Measurements from ENCODE around the gene KCNC4.

Gene KCNC4

GRCh38 chr1:110205156-110205555 is 5.0 kb upstream of the KCNC4 start:
- Histone ChIP-seq H3K36me3 (ENCODE audit: insufficient read depth, low read length) (no peaks in the 10 kb centered on the region), H3K4me3 (ENCODE audit: low read length) (no peak overlapping the region), H3K27ac (ENCODE audit: low read depth, low read length) (no peak overlapping the region), H3K9me3 (ENCODE audit: insufficient read depth, low read depth, low read length) (no peaks in the 10 kb centered on the region), H3K9ac (ENCODE audit: low read depth, low read length) (no peak overlapping the region), H3K4me1 (ENCODE audit: insufficient read depth, low read length) (peaks cover 13% of the 10 kb centered on the region), H3K27me3 (ENCODE audit: insufficient read depth, low read length) (peaks cover 14% of the 10 kb centered on the region)
- 88% methylated on average over 4 of the region's 4 CpGs for WGBS

GRCh38 chr1:110205591-110206155 is 4.4 kb upstream of the KCNC4 start:
- H3K27me3 ChIP-seq (ENCODE audit: insufficient read depth, low read length): peaks cover 16% of the 10 kb centered on the region
- no peak overlapping the region for H3K4me3 ChIP-seq (ENCODE audit: low read length)
- H3K9ac ChIP-seq (ENCODE audit: low read depth, low read length): no peak overlapping the region; the same call in 1 of the 2 replicates
- H3K27ac ChIP-seq (ENCODE audit: low read depth, low read length): no peak overlapping the region
- H3K36me3 ChIP-seq (ENCODE audit: insufficient read depth, low read length): no peaks in the 10 kb centered on the region
- no peaks in the 10 kb centered on the region for H3K9me3 ChIP-seq (ENCODE audit: insufficient read depth, low read depth, low read length)
- H3K4me1 ChIP-seq (ENCODE audit: insufficient read depth, low read length): peaks cover 11% of the 10 kb centered on the region
- WGBS: 92% methylated on average over 6 of the region's 6 CpGs

GRCh38 chr1:110206261-110206920 is 3.7 kb upstream of the KCNC4 start:
- no peak overlapping the region for H3K4me3 ChIP-seq (ENCODE audit: low read length)
- H3K9ac ChIP-seq (ENCODE audit: low read depth, low read length): no peak overlapping the region
- WGBS: 93% methylated on average over 11 of the region's 11 CpGs
- peaks cover 24% of the 10 kb centered on the region for H3K27me3 ChIP-seq (ENCODE audit: insufficient read depth, low read length)
- no peaks in the 10 kb centered on the region for H3K9me3 ChIP-seq (ENCODE audit: insufficient read depth, low read depth, low read length)
- no peak overlapping the region for H3K27ac ChIP-seq (ENCODE audit: low read depth, low read length)
- no peaks in the 10 kb centered on the region for H3K36me3 ChIP-seq (ENCODE audit: insufficient read depth, low read length)
- 0 out of 2 replicates have a peak, but pooled peaks cover 4% of the 10 kb centered on the region for H3K4me1 ChIP-seq (ENCODE audit: insufficient read depth, low read length)

DNA sequence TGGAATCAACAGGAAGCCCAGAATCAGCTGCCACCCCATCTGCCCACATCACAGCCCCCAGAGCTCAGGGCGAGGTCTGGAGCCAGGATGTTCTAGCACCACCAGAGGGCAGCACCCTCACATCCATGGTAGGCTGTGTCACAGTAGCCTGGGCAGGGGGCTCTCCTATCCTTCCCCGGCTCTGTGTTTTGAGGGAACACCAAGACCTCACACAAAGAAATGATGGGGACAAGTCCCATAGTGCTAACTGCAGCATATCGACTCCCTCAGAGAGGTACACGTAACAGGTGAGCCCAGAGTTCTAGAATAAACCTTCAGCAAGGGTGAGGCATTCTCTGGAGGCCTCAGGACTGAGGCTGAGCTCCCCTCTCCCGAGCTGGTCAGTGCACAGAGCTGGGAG is 2.3 kb upstream of the KCNC4 start:
- WGBS: 31% methylated on average over 5 of the region's 5 CpGs
- H3K27me3 ChIP-seq (ENCODE audit: insufficient read depth, low read length): peaks cover 38% of the 10 kb centered on the region
- no peaks in the 10 kb centered on the region for H3K9me3 ChIP-seq (ENCODE audit: insufficient read depth, low read depth, low read length)
- no peak overlapping the region for H3K27ac ChIP-seq (ENCODE audit: low read depth, low read length)
- no peaks in the 10 kb centered on the region for H3K36me3 ChIP-seq (ENCODE audit: insufficient read depth, low read length)
- H3K9ac ChIP-seq (ENCODE audit: low read depth, low read length): no peak overlapping the region
- H3K4me1 ChIP-seq (ENCODE audit: insufficient read depth, low read length): peaks cover 10% of the 10 kb centered on the region
- H3K4me3 ChIP-seq (ENCODE audit: low read length): no peak overlapping the region

- H3K4me3 ChIP-seq (ENCODE audit: low read length): peak overlapping the region; percentile 61
- no peaks in the 10 kb centered on the region for H3K9me3 ChIP-seq (ENCODE audit: insufficient read depth, low read depth, low read length)
- peak overlapping the region; percentile 59; the same call in 1 of the 2 replicates for H3K27ac ChIP-seq (ENCODE audit: low read depth, low read length)
- no peaks in the 10 kb centered on the region for H3K36me3 ChIP-seq (ENCODE audit: insufficient read depth, low read length)
- WGBS: 36% methylated on average over 7 of the region's 7 CpGs
- H3K4me1 ChIP-seq (ENCODE audit: insufficient read depth, low read length): peaks cover 17% of the 10 kb centered on the region
- H3K9ac ChIP-seq (ENCODE audit: low read depth, low read length): no peak overlapping the region
- peaks cover 43% of the 10 kb centered on the region for H3K27me3 ChIP-seq (ENCODE audit: insufficient read depth, low read length)
Measured at GRCh38 chr1:110208916-110209645, 1.0 kb upstream of the KCNC4 start.

- peak overlapping the region; percentile 23; the same call in 1 of the 2 replicates for H3K9ac ChIP-seq (ENCODE audit: low read depth, low read length)
- WGBS: under 1% methylated on average over 101 of the region's 101 CpGs
- H3K27ac ChIP-seq (ENCODE audit: low read depth, low read length): no peak overlapping the region; the same call in 1 of the 2 replicates
- H3K9me3 ChIP-seq (ENCODE audit: insufficient read depth, low read depth, low read length): no peaks in the 10 kb centered on the region
- peaks cover 43% of the 10 kb centered on the region for H3K27me3 ChIP-seq (ENCODE audit: insufficient read depth, low read length)
- peaks cover 17% of the 10 kb centered on the region for H3K4me1 ChIP-seq (ENCODE audit: insufficient read depth, low read length)
- H3K4me3 ChIP-seq (ENCODE audit: low read length): peak overlapping the region; percentile 61
- no peaks in the 10 kb centered on the region for H3K36me3 ChIP-seq (ENCODE audit: insufficient read depth, low read length)
Measured at GRCh38 chr1:110210604-110211495, 736 bp downstream of the KCNC4 start.

GRCh38 chr1:110211496-110212168 is 1.5 kb downstream of the KCNC4 start:
- Histone ChIP-seq H3K27ac (ENCODE audit: low read depth, low read length) (no peak overlapping the region), H3K36me3 (ENCODE audit: insufficient read depth, low read length) (no peaks in the 10 kb centered on the region), H3K4me1 (ENCODE audit: insufficient read depth, low read length) (peaks cover 17% of the 10 kb centered on the region), H3K4me3 (ENCODE audit: low read length) (peak overlapping the region; percentile 61), H3K9ac (ENCODE audit: low read depth, low read length) (peak overlapping the region; percentile 17; the same call in 1 of the 2 replicates), H3K9me3 (ENCODE audit: insufficient read depth, low read depth, low read length) (no peaks in the 10 kb centered on the region), H3K27me3 (ENCODE audit: insufficient read depth, low read length) (peaks cover 43% of the 10 kb centered on the region)
- 4% methylated on average over 81 of the region's 81 CpGs for WGBS

GRCh38 chr1:110212169-110213142 is 2.3 kb downstream of the KCNC4 start:
- WGBS: 31% methylated on average over 15 of the region's 20 CpGs
- H3K9ac ChIP-seq (ENCODE audit: low read depth, low read length): 0 out of 2 replicates have a peak overlapping the region, but pooled peaks have one; percentile 17
- no peak overlapping the region for H3K27ac ChIP-seq (ENCODE audit: low read depth, low read length)
- H3K36me3 ChIP-seq (ENCODE audit: insufficient read depth, low read length): no peaks in the 10 kb centered on the region
- peak overlapping the region; percentile 61 for H3K4me3 ChIP-seq (ENCODE audit: low read length)
- no peaks in the 10 kb centered on the region for H3K9me3 ChIP-seq (ENCODE audit: insufficient read depth, low read depth, low read length)
- H3K4me1 ChIP-seq (ENCODE audit: insufficient read depth, low read length): peaks cover 17% of the 10 kb centered on the region
- peaks cover 43% of the 10 kb centered on the region for H3K27me3 ChIP-seq (ENCODE audit: insufficient read depth, low read length)

DNA sequence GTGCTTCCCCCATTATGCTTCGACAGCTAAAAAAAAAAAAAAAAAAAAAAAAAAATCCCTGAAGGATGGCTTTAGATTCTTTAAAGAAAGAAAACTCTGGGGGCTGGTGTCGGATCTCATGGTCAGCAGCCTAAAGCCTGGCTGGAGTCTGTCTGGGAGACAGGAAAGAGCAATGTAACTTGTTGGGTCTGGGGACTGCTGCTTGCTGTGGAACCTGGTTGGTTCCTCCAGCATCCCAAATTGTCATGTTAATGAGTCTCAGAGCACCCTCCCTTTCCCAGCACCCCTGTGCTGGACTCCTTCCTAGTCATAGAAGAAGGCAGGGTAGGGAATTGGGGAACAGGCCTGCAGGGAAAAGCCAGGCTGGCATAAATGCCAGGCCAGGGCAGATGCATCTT is 3.0 kb downstream of the KCNC4 start:
- Histone ChIP-seq H3K4me1 (ENCODE audit: insufficient read depth, low read length) (peaks cover 17% of the 10 kb centered on the region), H3K4me3 (ENCODE audit: low read length) (peak overlapping the region; percentile 61; the same call in 1 of the 2 replicates), H3K9ac (ENCODE audit: low read depth, low read length) (no peak overlapping the region), H3K9me3 (ENCODE audit: insufficient read depth, low read depth, low read length) (no peaks in the 10 kb centered on the region), H3K36me3 (ENCODE audit: insufficient read depth, low read length) (no peaks in the 10 kb centered on the region), H3K27me3 (ENCODE audit: insufficient read depth, low read length) (peaks cover 43% of the 10 kb centered on the region), H3K27ac (ENCODE audit: low read depth, low read length) (no peak overlapping the region)
- 50% methylated on average over 1 of the region's 2 CpGs for WGBS

Data from HUES64 (cell line).